OCI-LY7 (cell line): ENCODE measurements around the gene BNIP1.

Source experiments
- EZH2phosphoT487 ChIP-seq: fragments of 200-600 bp; sonication (generic); IDR thresholded peaks from 2 replicates; pipeline ENCODE4 v1.6.1; 2018; ENCODE audit warnings: low read depth, borderline replicate concordance, mild to moderate bottlenecking, mixed run types, antibody characterized with exemption, low read length, moderate library complexity, mixed read lengths
- TF ChIP-seq, protein P1 (sequence below): fragments of 200-600 bp; sonication (generic); conservative IDR thresholded peaks from 2 replicates; pipeline ENCODE4 v1.5.1; 2014; ENCODE audit warnings: mild to moderate bottlenecking, antibody characterized with exemption, low read length, moderate library complexity, mixed read lengths

DNA sequence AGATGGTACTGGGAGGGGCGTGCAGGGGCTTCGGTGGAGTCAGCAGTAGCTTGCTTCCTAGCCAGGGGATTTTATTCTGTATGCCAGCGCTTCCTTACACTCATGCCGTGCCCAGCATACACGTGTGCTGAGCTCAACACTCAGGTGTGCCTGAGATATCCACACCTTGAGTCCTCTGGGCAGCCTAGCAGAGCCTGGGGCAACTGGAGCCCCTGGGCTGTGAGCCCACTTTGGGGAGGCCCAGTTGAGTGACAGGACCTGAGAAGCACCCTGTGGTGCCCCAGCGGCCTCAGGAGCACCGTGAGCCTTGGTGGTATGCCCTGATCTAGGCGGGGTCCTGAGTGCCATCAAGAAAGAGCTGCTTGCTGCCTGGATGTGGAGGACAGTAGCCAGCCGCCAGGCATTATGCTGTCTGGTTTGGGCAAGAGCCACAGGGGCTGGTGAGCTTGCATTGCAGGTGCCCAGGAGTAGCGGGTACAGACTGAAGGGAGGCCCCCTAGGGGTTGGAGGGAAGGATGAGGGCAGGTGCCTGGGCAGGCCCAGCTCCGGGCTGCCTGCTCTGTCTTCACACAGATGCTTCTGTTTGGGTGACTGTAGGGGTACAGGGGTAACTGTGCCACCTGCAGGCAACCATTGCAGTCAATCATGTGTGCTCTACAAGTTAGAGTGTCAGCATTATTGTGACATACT is 42.9 kb downstream of the BNIP1 start:
- TF ChIP-seq, protein P1, sequence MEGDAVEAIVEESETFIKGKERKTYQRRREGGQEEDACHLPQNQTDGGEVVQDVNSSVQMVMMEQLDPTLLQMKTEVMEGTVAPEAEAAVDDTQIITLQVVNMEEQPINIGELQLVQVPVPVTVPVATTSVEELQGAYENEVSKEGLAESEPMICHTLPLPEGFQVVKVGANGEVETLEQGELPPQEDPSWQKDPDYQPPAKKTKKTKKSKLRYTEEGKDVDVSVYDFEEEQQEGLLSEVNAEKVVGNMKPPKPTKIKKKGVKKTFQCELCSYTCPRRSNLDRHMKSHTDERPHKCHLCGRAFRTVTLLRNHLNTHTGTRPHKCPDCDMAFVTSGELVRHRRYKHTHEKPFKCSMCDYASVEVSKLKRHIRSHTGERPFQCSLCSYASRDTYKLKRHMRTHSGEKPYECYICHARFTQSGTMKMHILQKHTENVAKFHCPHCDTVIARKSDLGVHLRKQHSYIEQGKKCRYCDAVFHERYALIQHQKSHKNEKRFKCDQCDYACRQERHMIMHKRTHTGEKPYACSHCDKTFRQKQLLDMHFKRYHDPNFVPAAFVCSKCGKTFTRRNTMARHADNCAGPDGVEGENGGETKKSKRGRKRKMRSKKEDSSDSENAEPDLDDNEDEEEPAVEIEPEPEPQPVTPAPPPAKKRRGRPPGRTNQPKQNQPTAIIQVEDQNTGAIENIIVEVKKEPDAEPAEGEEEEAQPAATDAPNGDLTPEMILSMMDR = peak; percentile 70
- TF ChIP-seq EZH2phosphoT487 = no peak
